Nucleus accumbens (tissue), 56 donors: ENCODE data around the gene NAALADL2.

Source experiments
- DNase-seq, 56 donors: peaks; one replicate each; lab custom pipeline; 2025; lab: John Stamatoyannopoulos, UW

NAALADL2 gene

DNA sequence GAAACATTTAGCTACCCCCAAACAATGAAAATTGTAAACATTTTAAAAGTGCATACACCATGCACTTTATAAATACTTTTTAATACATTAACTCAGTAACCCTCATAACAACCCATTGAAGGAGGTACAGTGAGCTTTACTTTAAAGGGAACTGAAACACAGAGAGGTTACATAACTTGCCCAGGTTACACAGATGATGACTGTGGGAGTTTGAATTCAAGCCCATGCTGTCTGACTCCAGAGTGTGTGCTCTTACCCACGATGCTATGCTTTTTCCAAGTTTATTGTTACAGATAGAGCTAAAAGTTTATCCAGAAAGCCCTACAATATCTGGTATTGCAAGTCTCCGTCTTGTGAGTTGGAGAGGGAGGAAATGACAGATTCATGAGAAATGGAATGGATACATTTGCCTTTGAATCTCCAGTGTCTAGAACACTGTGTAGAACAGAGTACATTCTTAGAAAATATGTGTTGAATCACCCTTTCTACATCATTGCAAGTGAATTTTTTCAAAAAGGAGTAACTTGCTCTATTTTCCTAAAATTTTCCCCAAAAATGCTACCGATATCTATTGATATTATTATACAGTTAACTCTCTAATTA is 428.3 kb downstream of the NAALADL2 start:
- DNase-seq: no peak

DNA sequence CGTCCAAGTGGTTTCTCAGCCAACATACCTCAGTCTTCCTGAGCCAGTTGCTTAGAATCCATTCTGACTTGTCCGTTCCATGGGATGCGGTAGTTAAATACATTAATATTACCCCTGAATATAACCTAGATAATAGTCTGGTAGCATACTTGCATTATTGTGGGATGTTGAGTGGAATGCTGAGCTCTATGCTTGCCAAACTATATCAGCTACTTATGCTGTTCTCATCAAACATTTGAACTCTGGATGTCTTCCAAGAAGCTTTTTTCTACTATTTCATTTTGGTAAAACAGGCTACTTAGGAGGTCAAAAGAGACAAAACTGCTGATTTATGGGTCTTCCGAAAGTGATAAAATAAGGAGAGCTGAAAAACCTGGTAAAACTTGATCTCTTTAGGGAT is 429.5 kb downstream of the NAALADL2 start:
- DNase-seq: no peak

DNA sequence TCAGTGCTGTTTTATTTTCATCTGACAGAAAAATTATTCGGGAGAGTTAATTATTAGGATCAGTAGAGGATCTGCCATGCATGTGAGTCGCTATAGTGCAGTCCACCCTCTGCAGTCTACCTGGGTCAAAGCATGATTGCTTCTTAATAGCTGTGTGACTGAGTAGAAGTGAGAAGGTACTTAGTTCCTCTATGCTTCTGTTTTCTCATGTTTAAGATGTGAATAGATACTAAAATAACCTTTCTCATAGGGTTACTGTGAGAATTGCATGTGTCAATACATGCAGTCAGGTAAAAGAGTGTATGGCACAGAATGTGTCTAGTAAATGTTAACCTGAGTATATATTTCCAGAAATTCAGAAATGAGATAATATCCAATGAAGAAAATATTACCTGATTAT is 435.7 kb downstream of the NAALADL2 start:
- no peak for DNase-seq

DNA sequence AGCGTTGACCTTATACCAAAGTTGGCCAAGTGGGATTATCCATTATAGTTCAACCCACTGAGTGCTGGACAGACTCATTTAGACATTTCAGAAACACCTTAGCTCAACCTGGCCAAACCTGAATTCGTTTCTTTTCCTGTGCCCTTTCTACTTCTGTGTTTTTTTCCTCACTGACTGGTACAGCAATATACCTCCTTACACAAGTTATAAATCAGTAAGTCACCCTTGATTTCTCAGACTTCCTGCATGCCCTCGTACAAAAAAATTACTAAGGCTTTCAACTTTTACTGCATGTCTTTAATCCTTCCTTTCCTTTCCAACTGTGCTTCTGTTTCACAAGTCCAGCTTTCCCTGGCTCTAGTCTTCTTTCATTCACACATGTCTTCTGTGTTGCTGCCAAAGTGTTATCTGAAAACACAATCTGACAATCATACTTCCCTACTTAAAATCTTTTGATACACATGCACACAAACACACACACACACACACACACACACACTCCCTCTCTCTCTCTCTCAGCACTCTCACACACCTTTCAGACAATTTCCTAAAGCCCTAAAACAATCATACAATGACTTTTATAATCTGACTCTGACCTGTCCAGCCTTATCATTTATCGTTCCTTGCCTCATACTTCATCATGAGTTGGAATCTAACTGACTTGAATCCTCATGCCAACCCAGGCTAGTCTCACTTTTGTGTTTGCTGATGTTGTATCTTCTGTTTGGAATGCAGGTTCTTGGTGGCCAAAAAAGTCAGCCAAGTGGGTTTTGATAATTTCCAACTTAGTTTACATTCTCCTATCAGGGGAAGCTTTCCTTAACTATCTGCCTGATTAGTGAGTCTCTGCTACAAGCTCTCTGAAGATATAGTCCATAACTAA is 436.4 kb downstream of the NAALADL2 start:
- no peak for DNase-seq

DNA sequence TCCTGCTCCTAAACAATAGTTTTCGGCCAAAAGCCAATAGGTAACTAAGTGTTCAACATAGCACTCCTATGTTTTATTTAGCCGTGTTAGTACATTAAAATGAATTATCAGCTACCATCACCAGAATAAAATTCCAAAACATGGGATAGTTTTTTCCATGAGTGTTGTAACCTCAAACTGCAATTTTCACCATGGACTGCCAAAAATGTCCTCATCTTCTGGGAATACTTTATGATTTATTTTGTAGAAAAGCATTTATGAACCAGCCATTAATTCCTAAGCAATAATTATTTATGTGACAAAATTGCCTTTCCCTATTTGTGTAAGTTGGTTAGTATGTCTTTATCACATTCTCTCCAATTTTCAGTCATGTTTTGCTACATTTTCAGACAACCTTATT is 438.1 kb downstream of the NAALADL2 start:
- no peak for DNase-seq

DNA sequence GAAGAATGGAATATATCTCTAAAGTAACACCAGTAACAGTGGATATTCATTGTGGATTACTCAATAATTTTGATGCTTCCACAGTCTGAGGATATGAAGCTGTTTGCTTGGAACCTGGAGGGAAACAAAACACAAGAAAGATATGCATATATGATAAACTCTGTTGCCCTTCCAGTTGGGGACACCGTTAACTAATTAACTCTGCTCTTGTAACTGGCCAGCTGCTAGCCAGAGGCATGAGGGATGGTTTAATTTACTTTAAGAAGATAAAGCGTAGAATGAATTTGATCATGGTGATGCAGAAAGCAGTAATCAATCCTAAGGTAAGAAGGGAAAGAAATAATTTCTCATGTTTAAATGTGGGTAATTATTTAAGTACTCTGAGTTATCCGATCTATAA is 442.6 kb downstream of the NAALADL2 start:
- DNase-seq: no peak

DNA sequence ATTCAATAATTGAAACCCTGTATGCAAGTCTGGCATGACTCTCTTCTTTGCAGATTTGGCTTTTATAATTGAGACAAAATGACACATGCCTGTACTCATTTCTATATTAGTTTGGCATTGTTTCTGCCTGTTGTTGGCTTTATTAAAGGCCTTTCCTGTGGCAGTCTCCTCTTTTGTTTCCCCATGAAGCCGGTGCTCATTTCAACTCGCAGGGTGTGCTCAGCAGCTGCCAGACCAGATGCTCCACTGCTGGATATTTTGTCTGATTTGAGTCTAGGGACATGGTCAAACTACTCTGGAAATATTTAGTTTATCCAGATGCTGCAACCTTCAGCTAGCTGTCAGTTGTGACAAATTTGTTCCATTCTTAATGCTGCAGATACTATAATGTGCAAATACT is 445.3 kb downstream of the NAALADL2 start:
- no peak for DNase-seq

DNA sequence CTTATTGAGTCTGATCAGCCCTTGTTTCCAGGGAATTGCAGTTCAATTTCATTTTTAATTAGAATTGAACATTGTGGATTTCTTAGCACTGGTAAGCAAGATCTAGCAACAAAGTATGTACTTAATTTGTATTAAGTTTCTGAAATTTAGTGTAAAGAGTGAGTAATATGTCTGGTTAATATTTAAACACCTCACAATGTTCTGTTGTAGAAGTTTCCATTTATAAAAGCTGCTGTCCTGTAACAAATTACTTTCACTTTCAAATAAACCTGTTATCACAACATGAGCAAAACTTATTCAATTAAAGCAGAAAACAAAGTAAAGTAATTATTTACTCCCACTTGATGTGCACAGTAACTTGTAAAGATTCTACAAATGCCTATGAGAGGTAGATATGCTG is 448.5 kb downstream of the NAALADL2 start:
- DNase-seq: no peak

DNA sequence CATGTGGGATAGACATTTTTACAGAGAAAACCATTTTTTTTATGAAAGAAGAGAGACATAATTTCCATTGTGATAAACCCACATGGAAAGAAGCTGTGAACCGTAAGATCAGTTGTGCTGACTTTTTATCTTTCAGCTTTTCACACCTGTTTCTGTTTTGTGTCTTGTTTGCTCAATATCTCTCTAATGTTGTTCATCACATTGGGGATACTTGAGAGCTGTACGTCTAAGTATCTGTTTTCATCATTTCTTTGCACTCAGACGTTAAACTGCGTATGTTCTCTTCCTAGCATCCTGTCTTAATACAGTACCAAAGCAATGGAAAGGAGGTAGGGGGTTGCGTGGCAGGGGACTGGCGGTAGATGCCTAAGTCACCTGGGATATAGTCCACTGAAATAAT is 449.0 kb downstream of the NAALADL2 start:
- DNase-seq: no peak

DNA sequence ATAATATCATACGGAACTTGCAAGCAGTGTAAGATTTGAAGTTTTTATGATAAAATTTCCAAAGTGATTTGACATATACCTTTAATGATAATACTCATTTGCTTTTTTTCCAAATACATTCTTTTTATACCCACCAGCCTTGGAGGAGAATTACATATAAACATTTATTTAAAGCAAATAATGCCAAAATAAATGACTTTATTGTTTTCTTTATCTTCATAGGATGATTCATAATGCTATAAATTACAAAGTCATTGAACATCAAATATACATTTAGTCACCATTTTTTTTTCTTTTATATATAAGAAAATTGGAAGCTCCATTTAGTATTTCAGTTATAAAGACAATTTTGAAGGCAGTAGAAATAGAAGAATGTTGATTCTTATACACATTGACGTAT is 450.9 kb downstream of the NAALADL2 start:
- DNase-seq: no peak

DNA sequence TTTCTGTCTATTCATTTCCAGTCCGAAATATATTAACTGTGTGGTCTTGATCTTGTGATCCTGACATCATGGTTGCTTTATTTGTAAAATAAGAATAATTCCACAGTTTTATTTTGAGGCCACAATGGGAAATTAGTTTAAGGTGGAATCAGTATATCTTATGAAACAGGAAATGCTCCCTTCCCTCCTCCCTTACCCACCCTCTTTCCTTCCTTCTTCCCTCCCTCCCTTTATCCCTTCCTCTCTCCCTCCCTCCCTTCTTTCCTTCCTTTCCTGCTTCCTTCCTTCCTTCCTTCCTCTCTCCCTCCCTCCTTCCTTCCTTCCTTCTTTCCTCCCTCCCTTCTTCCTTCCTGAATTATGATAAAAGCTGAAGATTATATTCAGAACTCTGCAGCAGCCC is 452.3 kb downstream of the NAALADL2 start:
- no peak for DNase-seq

DNA sequence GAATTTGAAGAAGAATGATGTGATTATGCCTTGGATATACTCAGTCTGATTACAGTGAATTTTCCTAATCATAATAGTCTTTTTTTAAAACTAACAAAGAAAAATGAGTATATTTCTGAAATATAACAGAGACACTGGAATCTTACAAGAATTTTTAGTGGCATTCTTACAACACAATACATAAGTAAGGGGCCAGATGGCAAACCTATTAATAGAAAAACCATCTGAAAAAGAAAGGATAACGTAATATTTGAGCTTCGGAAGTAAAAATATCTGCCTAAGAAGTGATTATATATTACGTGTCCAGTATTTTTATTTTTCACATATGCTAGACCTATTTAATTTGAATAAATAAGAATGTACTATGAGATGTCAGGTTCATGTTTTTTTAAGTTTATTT is 452.8 kb downstream of the NAALADL2 start:
- no peak for DNase-seq

DNA sequence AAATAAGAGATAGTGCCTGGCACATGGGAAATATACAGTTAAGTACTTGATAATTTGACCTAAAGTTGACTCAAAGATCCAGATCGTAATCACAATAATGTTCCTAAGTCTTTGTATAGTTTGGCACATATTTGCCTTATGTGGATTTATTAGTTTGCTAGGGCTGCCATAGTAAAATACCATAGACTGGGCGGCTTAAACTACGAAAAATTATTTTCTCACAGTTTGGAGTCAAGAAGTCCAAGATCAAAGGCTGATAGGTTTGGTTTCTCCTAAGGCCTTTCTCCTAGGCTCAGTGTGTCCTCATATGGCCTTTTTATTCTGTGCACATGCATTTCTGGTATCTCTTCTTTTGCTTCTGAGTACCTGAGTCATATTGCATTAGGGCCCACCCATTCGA is 453.7 kb downstream of the NAALADL2 start:
- DNase-seq: no peak

DNA sequence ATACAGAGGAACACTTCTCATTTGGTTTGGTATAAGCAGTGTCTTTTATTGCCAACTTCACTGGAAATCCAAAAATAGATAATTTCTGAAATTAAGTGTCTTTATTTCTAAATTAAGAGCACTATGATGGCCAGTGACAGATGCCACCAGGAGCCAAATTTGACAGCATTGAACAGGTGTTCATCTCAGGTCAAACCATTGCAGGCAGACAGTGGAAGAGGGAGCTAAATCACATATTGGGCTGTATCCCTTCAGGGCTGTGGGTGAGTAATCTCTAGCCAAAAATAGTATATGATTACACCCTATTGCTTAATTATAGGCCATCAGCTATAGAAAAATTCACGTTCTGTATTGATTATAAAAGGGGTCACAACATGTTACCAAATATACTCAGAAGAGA is 457.7 kb downstream of the NAALADL2 start:
- no peak for DNase-seq

DNA sequence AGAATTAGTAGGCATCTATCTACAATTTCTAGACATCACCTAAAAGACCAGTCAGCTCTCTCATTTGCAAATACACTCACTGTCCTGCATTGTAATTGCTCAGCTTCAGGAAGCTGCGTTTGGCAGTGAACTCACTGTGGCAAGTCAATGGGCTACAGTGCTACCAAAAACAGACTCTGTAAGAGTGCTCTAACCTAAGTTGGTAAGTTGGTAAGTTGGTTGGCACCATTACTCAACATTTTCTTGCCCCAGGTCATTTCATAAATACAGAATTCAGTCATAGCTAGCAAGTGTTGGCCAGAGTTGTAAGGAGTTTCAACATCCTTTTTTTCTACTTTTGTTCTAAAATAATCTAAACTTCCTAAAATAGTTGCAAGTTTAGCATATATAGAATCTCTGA is 466.3 kb downstream of the NAALADL2 start:
- no peak for DNase-seq

DNA sequence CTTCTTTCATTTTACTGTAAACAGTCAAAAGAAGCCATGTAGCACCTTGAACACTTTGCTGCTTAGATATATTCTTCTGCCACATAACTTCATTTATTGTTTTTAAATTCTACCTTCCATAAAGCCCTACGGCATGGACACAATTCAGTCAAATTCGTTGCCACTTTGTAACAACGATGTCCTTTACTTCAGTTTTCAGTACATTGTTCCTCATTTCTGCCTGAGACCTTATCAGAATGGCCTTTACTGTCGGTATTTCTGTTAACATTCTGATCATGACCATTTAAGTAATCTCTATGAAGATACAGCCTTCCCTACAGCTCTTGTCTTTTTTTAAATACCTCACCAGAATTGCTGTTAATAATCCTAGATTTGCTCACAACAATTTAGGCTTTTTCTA is 466.9 kb downstream of the NAALADL2 start:
- DNase-seq: no peak

DNA sequence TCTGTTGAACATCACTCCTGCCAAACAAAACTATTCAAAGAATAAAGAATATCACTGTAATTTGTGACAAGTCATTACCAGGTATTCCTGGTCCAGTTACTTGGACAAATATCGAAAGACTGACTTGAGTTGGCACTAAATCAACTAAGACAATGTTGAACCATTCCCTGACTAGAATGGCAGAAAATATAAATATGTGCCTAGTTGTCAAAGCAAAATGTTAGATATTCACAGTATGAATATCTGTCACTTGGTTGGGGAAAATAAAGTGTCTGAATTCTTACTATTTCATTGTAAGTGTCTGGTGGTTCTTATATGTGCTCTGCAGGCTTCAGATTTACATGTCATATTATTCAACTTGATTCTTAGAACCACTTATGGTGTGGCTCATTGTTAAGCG is 470.2 kb downstream of the NAALADL2 start:
- no peak for DNase-seq

DNA sequence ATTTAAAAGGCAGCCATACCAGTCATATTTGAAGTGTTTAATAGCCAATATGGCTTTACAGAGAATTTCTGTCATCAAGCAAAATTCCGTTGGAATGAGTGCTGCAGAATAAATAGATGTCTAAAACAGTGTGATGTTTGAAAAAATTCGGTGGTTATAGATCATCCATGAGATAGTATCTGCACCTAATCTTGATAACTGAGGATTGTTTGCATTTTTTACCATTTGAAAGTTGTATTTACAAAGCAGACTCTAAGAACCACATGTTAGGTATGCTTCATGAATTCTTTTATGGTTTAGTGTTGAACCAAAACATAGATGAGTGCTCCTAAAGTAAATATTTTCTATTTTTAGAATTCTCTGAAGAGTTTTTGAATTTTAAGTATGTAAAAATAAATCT is 476.1 kb downstream of the NAALADL2 start:
- DNase-seq: no peak

DNA sequence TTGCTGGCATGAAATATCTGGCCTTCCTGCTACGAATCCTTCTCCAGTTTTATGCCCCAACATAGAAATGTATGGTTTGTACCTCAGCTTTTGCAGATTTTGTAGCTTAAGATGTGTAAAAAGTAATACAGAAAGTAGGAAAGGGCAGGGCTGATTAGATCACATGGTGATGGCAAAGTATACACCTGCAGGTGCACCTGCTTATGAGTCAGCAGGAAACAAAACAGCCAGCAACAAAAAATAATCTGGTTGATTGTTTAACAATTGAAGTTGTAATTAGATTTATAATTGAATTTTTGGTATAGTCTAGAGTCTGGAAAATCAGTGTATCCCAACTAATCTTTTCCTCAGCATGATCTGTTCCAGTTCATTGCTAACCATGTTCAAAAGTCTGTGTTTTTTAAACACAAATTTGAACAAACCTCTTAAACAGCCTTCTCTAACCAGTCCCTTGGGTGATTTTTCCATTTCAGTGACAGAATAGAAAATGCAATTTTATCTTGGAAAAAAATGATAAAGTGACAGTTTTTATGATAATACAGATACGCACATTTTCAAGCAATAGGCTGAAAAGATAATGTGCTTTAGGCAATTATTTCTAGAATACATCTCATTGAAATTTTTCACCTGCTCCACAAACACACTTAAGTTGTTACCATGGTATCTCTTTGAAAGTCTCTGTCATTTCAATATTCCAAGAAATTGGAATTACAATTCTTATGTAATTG is 477.4 kb downstream of the NAALADL2 start:
- DNase-seq: no peak

DNA sequence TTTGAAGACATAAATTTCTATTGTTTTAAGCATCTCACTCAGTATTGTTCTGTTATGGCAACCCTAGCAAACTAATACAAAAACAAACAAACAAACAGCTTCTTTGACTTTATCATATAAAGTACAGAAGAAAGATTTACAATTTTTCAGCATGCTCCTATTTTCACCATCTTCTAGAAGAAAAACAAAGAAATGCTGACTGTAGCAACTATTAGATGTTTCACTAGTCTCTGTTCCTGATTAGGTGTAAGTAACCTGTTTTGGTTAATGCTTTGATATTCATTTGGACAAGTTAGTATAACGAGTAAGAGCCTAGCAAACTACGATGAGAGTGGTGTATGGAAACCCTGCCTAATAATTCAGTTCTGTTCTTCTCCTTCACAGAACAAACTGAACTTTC is 478.5 kb downstream of the NAALADL2 start:
- no peak for DNase-seq

DNA sequence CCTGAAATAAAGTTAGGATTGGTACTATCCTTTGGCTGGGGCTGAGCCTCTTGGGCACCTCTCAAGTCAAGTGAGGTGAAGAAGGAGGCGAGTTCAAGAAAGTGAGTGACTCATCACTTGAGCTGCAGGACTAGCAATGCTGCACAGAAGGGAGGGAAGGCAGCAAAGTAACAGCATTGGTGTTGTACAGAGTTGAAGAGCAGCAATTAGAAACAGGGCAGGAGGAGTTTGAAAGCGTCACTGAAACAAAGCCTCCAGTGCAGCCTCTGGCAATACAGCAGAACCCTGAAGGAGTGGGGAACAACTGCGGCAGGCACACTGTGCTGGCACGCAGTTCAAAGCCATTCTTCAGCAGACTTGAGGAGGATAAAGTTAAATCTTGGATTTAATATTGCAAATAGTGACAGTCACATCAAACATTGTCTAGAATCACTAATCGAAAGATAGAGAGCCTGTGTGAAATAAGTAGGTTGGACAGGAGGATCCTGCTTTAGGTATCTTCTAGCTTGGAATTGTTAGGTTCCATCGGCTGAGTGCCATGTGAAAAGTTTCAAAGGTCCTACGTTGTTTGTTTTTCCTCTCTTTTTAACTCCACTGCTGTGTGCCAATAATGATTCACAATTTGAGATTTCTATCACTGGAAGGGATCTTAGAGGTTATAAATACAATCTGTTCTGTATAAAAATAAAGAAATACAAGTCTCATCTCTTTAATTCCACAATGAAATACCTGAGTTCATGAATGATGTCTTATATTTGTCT is 479.8 kb downstream of the NAALADL2 start:
- DNase-seq: peak in 1 of 56 donors; percentile 0
